Testis (tissue), 3 donors: ENCODE data around the gene MYBPC1. TPM values are rescaled to one million over a fixed set of nuclear protein-coding genes. Genes with fewer than 3 reads are reported as not detected.
A peak's percentile ranks its signal among the peaks of the same experiment; 100 is the strongest.

Experiments used
- DNase-seq: peaks from one replicate; pipeline ENCODE4 v3.0.0-alpha.2; 2019
- H3K27ac ChIP-seq, 2 donors: fragments of 200-600 bp; sonication (generic); one replicate each; pipeline ENCODE4 v1.5.1; 2019
- H3K27me3 ChIP-seq: fragments of 200-600 bp; sonication (generic); one replicate; pipeline ENCODE4 v1.5.1; 2019
- H3K36me3 ChIP-seq: fragments of 200-600 bp; sonication (generic); one replicate; pipeline ENCODE4 v1.5.1; 2017; ENCODE audit warnings: low read depth; ENCODE audit errors: missing control alignments
- H3K4me1 ChIP-seq: fragments of 200-600 bp; sonication (generic); one replicate; pipeline ENCODE4 v1.5.1; 2019
- H3K4me3 ChIP-seq, 2 donors: fragments of 200-600 bp; sonication (generic); one replicate each; pipeline ENCODE4 v1.5.1; 2017 to 2019
- H3K9me3 ChIP-seq: fragments of 200-600 bp; sonication (generic); one replicate; pipeline ENCODE4 v1.5.1; 2017
- CTCF ChIP-seq, 3 experiments: fragments of 450-650 bp in 2 of 3; fragments of 200-600 bp in 1 of 3; sonication (generic) in 1 of 3; IDR thresholded peaks; one replicate each; pipeline ENCODE4 v1.5.1; 2016 to 2019; ENCODE audit warnings: antibody characterized with exemption in 3 of 3, mild to moderate bottlenecking in 2 of 3, moderate library complexity in 1 of 3
- POLR2A ChIP-seq: fragments of 450-650 bp; IDR thresholded peaks from one replicate; pipeline ENCODE4 v1.6.1; 2017; ENCODE audit warnings: antibody characterized with exemption, mild to moderate bottlenecking, moderate library complexity
- WGBS, 2 donors: methylation state at CpG; one replicate each; pipeline ENCODE4 v1.1.5; 2018; 5-methylcytosine and 5-hydroxymethylcytosine counted together
- intact Hi-C: fragments of 100-400 bp; cut with DNase I; formaldehyde crosslinking; loops from one replicate; pipeline ENCODE4 v1.15.1; 2023; ENCODE audit warnings: low total_unique reads
- polyA plus RNA-seq: library from polyadenylated mRNA; stranded (reverse); fragments of 350-450 nt; fragmentation: Illumina TruSeq; extraction: RNeasy Lipid Tissue Mini Kit (QIAGEN cat#74804); gene quantifications from one replicate; pipeline ENCODE4 v1.2.3, GENCODE V29; 2014; ENCODE audit warnings: low read depth, low replicate concordance; ENCODE audit not compliant: insufficient read depth
- total RNA-seq, 2 donors: library from RNA; depleted of rRNA; stranded (reverse); fragments of >200 nt; gene quantifications; one replicate each; pipeline ENCODE4 v1.2.3, GENCODE V29; 2016

Gene MYBPC1
- total and polyA plus RNA-seq, 3 donors from 2014 or later, result 2.5 to 31.2 (median 3.7) TPM

GRCh38 chr12:101696251-101697196 is 101.8 kb downstream of the MYBPC1 start:
- Histone ChIP-seq H3K4me1 (peaks cover 7% of the 10 kb centered on the region), H3K9me3 (no peaks in the 10 kb centered on the region), H3K4me3 (peak overlapping the region; percentile 85 to 91), H3K27ac (peak overlapping the region; percentile 91 to 94), H3K36me3 (no peaks in the 10 kb centered on the region), H3K27me3 (no peaks in the 10 kb centered on the region)
- TF ChIP-seq POLR2A (no peak), CTCF (IDR thresholded peaks at IDR 0.05) (no peak)
- intact Hi-C loops, result no loop called here
- DNase-seq, result peak; percentile 45
- 24 to 30% methylated on average over 18 of the region's 18 CpGs for WGBS, 2 donors

- no peak for TF ChIP-seq POLR2A
- TF ChIP-seq CTCF (IDR thresholded peaks at IDR 0.05), result no peak
- no peaks in the 10 kb centered on the region for H3K27me3 ChIP-seq
- H3K9me3 ChIP-seq, result no peaks in the 10 kb centered on the region
- peak within 1 kb of the TSS; percentile 85 to 91 for H3K4me3 ChIP-seq
- H3K4me1 ChIP-seq, result peaks cover 12% of the 10 kb centered on the region
- no peaks in the 10 kb centered on the region for H3K36me3 ChIP-seq
- peak; percentile 84 for DNase-seq
- intact Hi-C loops, result no loop called here
- H3K27ac ChIP-seq, result peak within 1 kb of the TSS; percentile 91 to 94
- WGBS, 2 donors, result 0% methylated on average over 17 to 53 of the region's 80 CpGs
Measured at GRCh38 chr12:101697197-101697929, 102.6 kb downstream of the MYBPC1 start, which contains the start of gene CHPT1. Gene CHPT1 (plus strand): TSS chr12:101697640. CDS start chr12:101697862, 222 bp downstream.

- H3K27ac ChIP-seq, result peak overlapping the region; percentile 91 to 94
- no peak for TF ChIP-seq CTCF (IDR thresholded peaks at IDR 0.05)
- TF ChIP-seq POLR2A, result no peak
- H3K4me1 ChIP-seq, result peaks cover 13% of the 10 kb centered on the region
- intact Hi-C loops, result no loop called here
- H3K9me3 ChIP-seq, result no peaks in the 10 kb centered on the region
- 0% methylated on average over 10 to 42 of the region's 67 CpGs for WGBS, 2 donors
- H3K36me3 ChIP-seq, result no peaks in the 10 kb centered on the region
- no peaks in the 10 kb centered on the region for H3K27me3 ChIP-seq
- DNase-seq, result peak; percentile 47
- peak overlapping the region; percentile 85 to 91 for H3K4me3 ChIP-seq
Measured at GRCh38 chr12:101697930-101698799, 103.4 kb downstream of the MYBPC1 start.

GRCh38 chr12:101698800-101699347 is 104.1 kb downstream of the MYBPC1 start:
- DNase-seq, result no peak
- Histone ChIP-seq H3K27ac (peak overlapping the region in 1 of 2 donors; percentile 94), H3K27me3 (no peaks in the 10 kb centered on the region), H3K36me3 (no peaks in the 10 kb centered on the region), H3K4me3 (peak overlapping the region; percentile 85 to 91), H3K4me1 (peaks cover 13% of the 10 kb centered on the region), H3K9me3 (no peaks in the 10 kb centered on the region)
- TF ChIP-seq POLR2A (no peak), CTCF (IDR thresholded peaks at IDR 0.05) (no peak)
- intact Hi-C loops, result no loop called here
- WGBS, 2 donors, result 43 to 64% methylated on average over 12 of the region's 12 CpGs
